ENCODE measurements around the gene CCNC. TPM values are rescaled to one million over a fixed set of nuclear protein-coding genes. Genes with fewer than 3 reads are reported as not detected.

CCNC gene
- total and polyA plus RNA-seq, 4 donors = 24.4 to 40.4 (median 37.7) TPM

DNA sequence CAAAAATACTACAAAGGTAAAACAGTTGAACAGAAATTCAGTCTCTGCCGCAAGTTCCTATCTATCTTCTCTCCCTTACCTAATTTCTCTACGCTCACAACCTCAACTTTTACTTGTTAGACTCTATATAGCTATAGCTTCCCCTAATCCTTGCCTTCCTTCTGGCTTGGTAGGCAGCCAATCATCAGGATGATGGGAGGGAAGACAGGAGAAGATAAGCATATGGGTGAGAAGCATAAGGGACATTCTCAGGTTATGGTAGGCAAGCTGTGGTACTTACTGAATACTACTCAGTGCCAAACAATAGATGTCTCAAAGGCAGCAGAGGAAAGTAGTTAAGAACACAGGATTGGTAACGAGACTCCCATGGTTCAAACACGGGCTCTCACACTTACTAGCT lies 7.8 kb downstream of the CCNC start:
- Histone ChIP-seq H3K27me3 (ENCODE audit: control insufficient read depth in 1 of 2, insufficient read depth in 2 of 2, low read length in 1 of 2) (no peaks in the 10 kb centered on the region), H3K27ac (ENCODE audit: low read depth in 1 of 2, low read length in 2 of 2) (no peak overlapping the region), H3K9me3 (ENCODE audit: control insufficient read depth, low read length) (no peaks in the 10 kb centered on the region), H3K4me1 (ENCODE audit: control insufficient read depth in 1 of 2, insufficient read depth in 2 of 2, low read length in 2 of 2) (no peaks in the 10 kb centered on the region), H3K36me3 (ENCODE audit: control insufficient read depth in 1 of 2, insufficient read depth in 2 of 2, low read length in 1 of 2) (peaks cover 0 to 2% of the 10 kb centered on the region in 2 donors), H3K4me3 (ENCODE audit: low read length in 2 of 2) (no peak overlapping the region)
- DNase-seq (no peak), ATAC-seq (ENCODE audit: low FRiP score) (no peak)
- 95 to 97% methylated on average over 4 of the region's 4 CpGs for WGBS, 2 donors
- intact Hi-C loops (cut with DNase I) = no loop called here

DNA sequence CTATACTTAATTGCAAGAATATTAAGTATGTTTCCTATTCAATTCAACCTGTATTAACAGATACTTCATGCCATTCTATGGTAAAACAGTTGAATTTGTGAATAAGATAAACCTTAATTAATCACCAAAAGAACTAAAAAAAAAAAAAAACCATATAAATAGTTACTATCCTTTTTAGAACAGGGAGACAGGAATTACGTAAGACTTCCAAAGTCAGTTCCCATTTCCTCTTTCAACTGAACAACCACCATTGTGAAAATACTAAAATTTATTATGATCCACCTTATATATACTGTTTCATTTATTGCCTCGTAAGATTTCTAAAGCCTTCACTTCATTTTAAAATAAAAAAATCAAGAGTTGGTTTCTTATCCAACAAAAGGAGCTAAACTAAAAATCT lies 9.4 kb downstream of the CCNC start:
- Histone ChIP-seq H3K27ac (ENCODE audit: low read depth in 1 of 2, low read length in 2 of 2) (no peak overlapping the region), H3K4me1 (ENCODE audit: control insufficient read depth in 1 of 2, insufficient read depth in 2 of 2, low read length in 2 of 2) (no peaks in the 10 kb centered on the region), H3K36me3 (ENCODE audit: control insufficient read depth in 1 of 2, insufficient read depth in 2 of 2, low read length in 1 of 2) (peaks cover 2% of the 10 kb centered on the region in 2 donors), H3K27me3 (ENCODE audit: control insufficient read depth in 1 of 2, insufficient read depth in 2 of 2, low read length in 1 of 2) (no peaks in the 10 kb centered on the region), H3K4me3 (ENCODE audit: low read length in 2 of 2) (no peak overlapping the region), H3K9me3 (ENCODE audit: control insufficient read depth, low read length) (no peaks in the 10 kb centered on the region)
- intact Hi-C loops (cut with DNase I) = no loop called here
- 93 to 94% methylated on average over 2 of the region's 2 CpGs for WGBS, 2 donors
- DNase-seq (no peak), ATAC-seq (ENCODE audit: low FRiP score) (no peak)

DNA sequence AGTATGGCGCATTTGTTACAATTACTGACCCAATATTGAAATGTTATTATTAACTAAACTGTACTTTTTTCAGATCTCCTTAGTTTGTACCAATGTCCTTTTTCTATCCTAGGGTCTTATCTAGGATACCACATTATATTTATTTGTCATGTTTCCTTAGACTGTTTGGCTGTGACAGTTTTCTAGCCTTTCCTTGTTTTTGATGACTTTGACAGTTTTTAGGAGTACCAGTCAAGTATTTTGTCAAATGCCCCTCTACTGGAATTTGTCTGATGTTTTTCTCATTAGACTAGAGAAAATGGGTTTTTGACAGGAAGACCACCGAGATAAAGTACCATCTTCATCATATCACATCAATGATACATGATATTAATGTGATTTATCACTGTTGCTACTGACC lies 14.6 kb downstream of the CCNC start:
- 94 to 98% methylated on average over 2 of the region's 2 CpGs for WGBS, 2 donors
- H3K9me3 ChIP-seq (ENCODE audit: control insufficient read depth, low read length) = no peaks in the 10 kb centered on the region
- no peaks in the 10 kb centered on the region for H3K4me1 ChIP-seq (ENCODE audit: control insufficient read depth in 1 of 2, insufficient read depth in 2 of 2, low read length in 2 of 2)
- no peaks in the 10 kb centered on the region for H3K27me3 ChIP-seq (ENCODE audit: control insufficient read depth in 1 of 2, insufficient read depth in 2 of 2, low read length in 1 of 2)
- peaks cover 2% of the 10 kb centered on the region in 2 donors for H3K36me3 ChIP-seq (ENCODE audit: control insufficient read depth in 1 of 2, insufficient read depth in 2 of 2, low read length in 1 of 2)
- no peak overlapping the region for H3K27ac ChIP-seq (ENCODE audit: low read depth in 1 of 2, low read length in 2 of 2)
- no peak for ATAC-seq (ENCODE audit: low FRiP score)
- H3K4me3 ChIP-seq (ENCODE audit: low read length in 2 of 2) = no peak overlapping the region
- intact Hi-C loops (cut with DNase I) = no loop called here
- no peak for DNase-seq

DNA sequence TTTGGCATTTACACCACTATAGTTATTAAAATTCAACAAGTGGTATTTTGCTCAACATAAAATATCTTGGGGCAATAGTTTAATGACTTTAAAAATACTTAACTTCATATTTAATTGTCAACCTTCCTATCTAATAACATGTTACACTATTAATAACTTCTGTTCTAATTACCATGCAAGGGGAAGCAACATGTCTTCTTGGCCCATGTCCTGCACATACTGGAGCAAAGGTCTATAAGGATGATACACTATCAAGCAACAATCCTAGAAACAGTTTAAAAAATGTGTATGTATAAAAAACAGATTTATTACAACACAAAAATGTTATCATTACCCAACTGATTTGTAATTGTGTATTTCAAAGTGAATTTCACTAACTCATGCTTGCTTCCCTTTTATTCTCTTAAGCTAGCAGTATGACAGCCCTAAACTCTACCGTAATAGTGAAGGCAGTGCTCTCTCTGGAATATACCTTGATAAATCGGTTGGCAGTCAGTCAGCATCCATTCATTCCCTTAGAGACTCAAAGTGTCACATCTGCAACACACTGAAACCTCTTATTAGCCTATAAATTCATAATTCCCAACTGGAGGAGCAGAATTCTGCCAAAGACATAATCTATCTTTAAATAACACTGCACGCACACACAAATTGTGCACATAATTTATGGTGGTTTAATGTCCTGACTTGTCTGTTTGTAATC lies 18.3 kb downstream of the CCNC start:
- Histone ChIP-seq H3K4me3 (ENCODE audit: low read length in 2 of 2) (no peak overlapping the region), H3K27ac (ENCODE audit: low read depth in 1 of 2, low read length in 2 of 2) (no peak overlapping the region), H3K36me3 (ENCODE audit: control insufficient read depth in 1 of 2, insufficient read depth in 2 of 2, low read length in 1 of 2) (peaks cover 0 to 2% of the 10 kb centered on the region in 2 donors), H3K4me1 (ENCODE audit: control insufficient read depth in 1 of 2, insufficient read depth in 2 of 2, low read length in 2 of 2) (no peaks in the 10 kb centered on the region), H3K9me3 (ENCODE audit: control insufficient read depth, low read length) (no peaks in the 10 kb centered on the region), H3K27me3 (ENCODE audit: control insufficient read depth in 1 of 2, insufficient read depth in 2 of 2, low read length in 1 of 2) (no peaks in the 10 kb centered on the region)
- DNase-seq = no peak
- intact Hi-C loops (cut with DNase I) = no loop called here
- WGBS, 2 donors = 84 to 89% methylated on average over 3 of the region's 3 CpGs
- no peak for ATAC-seq (ENCODE audit: low FRiP score)

DNA sequence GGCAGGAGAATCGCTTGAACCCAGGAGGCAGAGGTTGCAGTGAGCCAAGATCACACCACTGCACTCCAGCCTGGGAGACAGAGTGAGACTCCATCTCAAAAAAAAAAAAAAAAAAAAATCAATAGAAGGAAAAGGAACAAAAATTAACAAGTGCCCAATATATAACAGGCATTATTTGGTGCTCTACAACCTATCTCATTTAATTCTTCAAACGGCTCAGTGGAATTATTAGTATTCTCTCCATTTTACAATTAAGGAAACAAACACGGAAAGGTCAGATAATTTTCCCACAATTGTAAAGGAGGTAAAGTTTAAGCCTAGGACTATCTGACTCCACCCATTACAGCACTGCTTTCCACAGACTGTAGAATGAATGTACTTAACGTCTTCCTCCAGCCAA lies 19.8 kb downstream of the CCNC start:
- no peaks in the 10 kb centered on the region for H3K4me1 ChIP-seq (ENCODE audit: control insufficient read depth in 1 of 2, insufficient read depth in 2 of 2, low read length in 2 of 2)
- H3K27me3 ChIP-seq (ENCODE audit: control insufficient read depth in 1 of 2, insufficient read depth in 2 of 2, low read length in 1 of 2) = no peaks in the 10 kb centered on the region
- no peak overlapping the region for H3K27ac ChIP-seq (ENCODE audit: low read depth in 1 of 2, low read length in 2 of 2)
- no peaks in the 10 kb centered on the region for H3K36me3 ChIP-seq (ENCODE audit: control insufficient read depth in 1 of 2, insufficient read depth in 2 of 2, low read length in 1 of 2)
- H3K9me3 ChIP-seq (ENCODE audit: control insufficient read depth, low read length) = no peaks in the 10 kb centered on the region
- intact Hi-C loops (cut with DNase I) = no loop called here
- no peak overlapping the region for H3K4me3 ChIP-seq (ENCODE audit: low read length in 2 of 2)
- DNase-seq = no peak
- ATAC-seq (ENCODE audit: low FRiP score) = no peak
- WGBS, 2 donors = 90 to 92% methylated on average over 4 of the region's 4 CpGs

DNA sequence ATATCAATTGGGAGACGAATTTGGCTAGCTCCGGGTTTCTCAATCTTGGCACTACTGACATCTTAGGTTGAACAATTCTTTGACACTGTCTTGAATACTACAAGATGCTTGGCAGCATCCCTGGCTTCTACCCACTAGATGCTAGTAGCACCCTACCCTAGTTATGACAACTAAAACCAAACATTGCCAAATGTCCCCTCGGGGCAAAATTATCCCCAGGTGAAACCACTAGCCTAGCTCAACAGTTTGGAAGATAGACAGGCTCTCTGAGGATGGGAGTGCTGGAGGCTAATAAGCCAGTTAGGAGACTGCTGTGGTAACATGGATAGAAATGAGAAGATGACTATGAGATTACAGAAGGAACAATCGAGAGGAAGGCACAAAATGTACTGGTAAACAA lies 20.9 kb downstream of the CCNC start:
- Histone ChIP-seq H3K4me3 (ENCODE audit: low read length in 2 of 2) (no peak overlapping the region), H3K9me3 (ENCODE audit: control insufficient read depth, low read length) (no peaks in the 10 kb centered on the region), H3K36me3 (ENCODE audit: control insufficient read depth in 1 of 2, insufficient read depth in 2 of 2, low read length in 1 of 2) (no peaks in the 10 kb centered on the region), H3K27ac (ENCODE audit: low read depth in 1 of 2, low read length in 2 of 2) (no peak overlapping the region), H3K4me1 (ENCODE audit: control insufficient read depth in 1 of 2, insufficient read depth in 2 of 2, low read length in 2 of 2) (no peaks in the 10 kb centered on the region), H3K27me3 (ENCODE audit: control insufficient read depth in 1 of 2, insufficient read depth in 2 of 2, low read length in 1 of 2) (no peaks in the 10 kb centered on the region)
- DNase-seq (no peak), ATAC-seq (ENCODE audit: low FRiP score) (no peak)
- WGBS, 2 donors = 86 to 91% methylated on average over 4 of the region's 4 CpGs
- intact Hi-C loops (cut with DNase I) = no loop called here

DNA sequence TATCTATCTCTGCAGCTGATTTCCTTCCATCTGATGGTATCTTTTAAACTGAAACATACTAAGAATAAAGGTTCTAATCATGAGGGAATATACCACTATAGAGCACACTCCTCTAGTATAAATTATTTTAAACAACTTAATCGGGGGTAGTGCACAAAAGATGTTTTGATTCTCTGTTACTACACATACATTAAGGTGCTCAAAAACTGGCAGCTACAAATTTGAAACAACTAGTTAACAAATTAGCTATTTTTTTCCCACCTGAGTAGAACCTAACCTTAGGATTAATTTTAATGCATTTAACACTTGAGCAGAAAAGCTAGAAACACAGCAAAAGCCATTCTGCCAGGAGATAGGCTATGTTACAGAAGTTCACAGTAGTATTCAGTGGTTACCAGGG lies 23.0 kb downstream of the CCNC start:
- H3K9me3 ChIP-seq (ENCODE audit: control insufficient read depth, low read length) = no peaks in the 10 kb centered on the region
- no peak overlapping the region for H3K27ac ChIP-seq (ENCODE audit: low read depth in 1 of 2, low read length in 2 of 2)
- H3K27me3 ChIP-seq (ENCODE audit: control insufficient read depth in 1 of 2, insufficient read depth in 2 of 2, low read length in 1 of 2) = no peaks in the 10 kb centered on the region
- no peak for ATAC-seq (ENCODE audit: low FRiP score)
- H3K4me1 ChIP-seq (ENCODE audit: control insufficient read depth in 1 of 2, insufficient read depth in 2 of 2, low read length in 2 of 2) = no peaks in the 10 kb centered on the region
- intact Hi-C loops (cut with DNase I) = no loop called here
- H3K36me3 ChIP-seq (ENCODE audit: control insufficient read depth in 1 of 2, insufficient read depth in 2 of 2, low read length in 1 of 2) = no peaks in the 10 kb centered on the region
- WGBS, 2 donors = 87 to 88% methylated on average over 1 of the region's 1 CpG
- no peak for DNase-seq
- H3K4me3 ChIP-seq (ENCODE audit: low read length in 2 of 2) = no peak overlapping the region

DNA sequence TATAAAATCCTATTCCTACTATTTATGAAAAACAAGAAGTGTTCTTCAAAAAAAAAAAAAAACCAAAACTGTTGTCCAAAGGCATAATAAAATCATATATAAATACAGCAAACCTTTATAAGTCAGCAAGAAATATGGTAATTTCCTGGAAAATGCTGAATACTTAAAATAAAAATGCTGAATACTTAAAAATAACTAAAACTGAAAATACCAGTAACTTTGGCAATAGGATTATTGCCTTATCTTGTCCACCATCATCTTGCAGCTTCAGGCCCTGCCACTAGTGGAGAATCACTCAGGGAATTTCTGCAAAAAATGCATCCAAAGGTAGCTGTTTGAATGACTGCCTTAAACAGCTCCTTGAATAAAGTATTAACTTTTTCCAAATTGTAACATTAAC lies 24.5 kb downstream of the CCNC start:
- H3K9me3 ChIP-seq (ENCODE audit: control insufficient read depth, low read length) = no peaks in the 10 kb centered on the region
- ATAC-seq (ENCODE audit: low FRiP score) (no peak), DNase-seq (no peak)
- no peaks in the 10 kb centered on the region for H3K27me3 ChIP-seq (ENCODE audit: control insufficient read depth in 1 of 2, insufficient read depth in 2 of 2, low read length in 1 of 2)
- no peak overlapping the region for H3K27ac ChIP-seq (ENCODE audit: low read depth in 1 of 2, low read length in 2 of 2)
- H3K36me3 ChIP-seq (ENCODE audit: control insufficient read depth in 1 of 2, insufficient read depth in 2 of 2, low read length in 1 of 2) = no peaks in the 10 kb centered on the region
- no peak overlapping the region for H3K4me3 ChIP-seq (ENCODE audit: low read length in 2 of 2)
- intact Hi-C loops (cut with DNase I) = no loop called here
- H3K4me1 ChIP-seq (ENCODE audit: control insufficient read depth in 1 of 2, insufficient read depth in 2 of 2, low read length in 2 of 2) = no peaks in the 10 kb centered on the region

DNA sequence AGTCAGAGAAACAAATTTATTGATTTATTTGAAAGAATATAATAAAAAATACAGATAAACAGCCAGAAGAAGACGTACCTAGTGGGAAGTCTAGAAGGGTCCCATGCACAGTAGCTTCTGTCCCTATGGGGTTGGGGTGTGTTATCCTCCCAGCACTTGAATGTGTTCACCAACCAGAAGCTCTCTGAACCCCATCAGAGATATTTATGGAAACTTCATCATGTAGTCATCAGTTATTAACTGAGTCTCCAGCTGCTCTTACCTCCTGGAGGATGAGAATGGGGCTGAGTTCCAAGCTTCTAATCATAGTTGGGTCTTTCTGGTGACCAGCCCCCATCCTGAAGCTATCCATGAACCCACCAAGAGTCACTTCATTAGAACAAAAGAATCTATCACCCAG lies 37.8 kb downstream of the CCNC start:
- WGBS, 2 donors = 94 to 99% methylated on average over 1 of the region's 1 CpG
- Histone ChIP-seq H3K27ac (ENCODE audit: low read depth in 1 of 2, low read length in 2 of 2) (no peak overlapping the region), H3K9me3 (ENCODE audit: control insufficient read depth, low read length) (no peaks in the 10 kb centered on the region), H3K4me3 (ENCODE audit: low read length in 2 of 2) (no peak overlapping the region), H3K36me3 (ENCODE audit: control insufficient read depth in 1 of 2, insufficient read depth in 2 of 2, low read length in 1 of 2) (no peaks in the 10 kb centered on the region), H3K4me1 (ENCODE audit: control insufficient read depth in 1 of 2, insufficient read depth in 2 of 2, low read length in 2 of 2) (no peaks in the 10 kb centered on the region), H3K27me3 (ENCODE audit: control insufficient read depth in 1 of 2, insufficient read depth in 2 of 2, low read length in 1 of 2) (no peaks in the 10 kb centered on the region)
- ATAC-seq (ENCODE audit: low FRiP score) (no peak), DNase-seq (no peak)
- intact Hi-C loops (cut with DNase I) = no loop called here
